ENCODE data around the gene PTPN6. TPM values are rescaled to one million over a fixed set of nuclear protein-coding genes. Genes with fewer than 3 reads are reported as not detected.
A peak's percentile ranks its signal among the peaks of the same experiment; 100 is the strongest.

The PTPN6 gene
- total and polyA plus RNA-seq, 10 of the 15 experiments (the other 5 are each of a cell fraction or from before 2014, with no cell fraction given) = 229 to 457 (median 370) TPM

- TF ChIP-seq ZBTB40 (IDR thresholded peaks at IDR 0.05; ENCODE audit: borderline replicate concordance) (peak; percentile 76; the same call in 1 of the 2 replicates), RAD21 (IDR thresholded peaks at IDR 0.05; ENCODE audit: insufficient read depth, low read depth, low read length) (peak; percentile 3; the same call in 1 of the 2 replicates), CHD2 (IDR thresholded peaks at IDR 0.05; ENCODE audit: borderline replicate concordance, low read depth, low read length) (peak; percentile 82; the same call in 1 of the 2 replicates), PAX5 (IDR thresholded peaks at IDR 0.05; ENCODE audit: borderline replicate concordance, low read depth, low read length) (peak; percentile 96), KAT2A (conservative IDR thresholded peaks at IDR 0.05; ENCODE audit: control insufficient read depth, low read depth, low read length) (no peak), GABPA (IDR thresholded peaks at IDR 0.05; ENCODE audit: low read depth) (no peak), ZBTB11 (CRISPR knock-in tag; IDR thresholded peaks at IDR 0.05) (peak; percentile 76), RELA (IDR thresholded peaks at IDR 0.05; ENCODE audit: borderline replicate concordance, partially characterized antibody) (peak; percentile 86), ETV6 (conservative IDR thresholded peaks at IDR 0.05 in 1 of 2, IDR thresholded peaks at IDR 0.05 in 1 of 2; ENCODE audit: borderline replicate concordance in 1 of 2, low read depth in 1 of 2) (peak in 1 of 2 experiments; percentile 82; a peak in 2 of 4 replicates), BRCA1 (IDR thresholded peaks at IDR 0.05; ENCODE audit: low read depth, low read length) (peak; percentile 33; the same call in 1 of the 2 replicates), ATF7 (IDR thresholded peaks at IDR 0.05; ENCODE audit: low read depth) (no peak; the same call in none of the 2 replicates), SPI1 (IDR thresholded peaks at IDR 0.05; ENCODE audit: borderline replicate concordance, insufficient read depth, low read depth, low read length) (no peak), POU2F2 (IDR thresholded peaks at IDR 0.05; ENCODE audit: borderline replicate concordance, low read depth, low read length) (peak; percentile 99), MYC (IDR thresholded peaks at IDR 0.05; ENCODE audit: insufficient read depth, insufficient read length, insufficient replicate concordance, low read length, severe bottlenecking) (no peak), MAX (IDR thresholded peaks at IDR 0.05; ENCODE audit: low read depth, low read length) (0 out of 2 replicates have a peak, but pooled peaks have one; percentile 20), CBFB (IDR thresholded peaks at IDR 0.05; ENCODE audit: low read depth) (peak; percentile 100), RBBP5 (conservative IDR thresholded peaks at IDR 0.05) (no peak), CBX3 (IDR thresholded peaks at IDR 0.05; ENCODE audit: borderline replicate concordance, low read depth) (no peak), USF1 (IDR thresholded peaks at IDR 0.05; ENCODE audit: borderline replicate concordance, extremely low read length, insufficient read depth, low read depth, low read length) (no peak), CHD4 (IDR thresholded peaks at IDR 0.05) (no peak), ZZZ3 (IDR thresholded peaks at IDR 0.05; ENCODE audit: control insufficient read depth, insufficient read length, low read depth) (no peak)
Measured at GRCh38 chr12:6943722-6944380, 7.3 kb upstream of the PTPN6 start, which contains the start of the genes C12orf57 and RNU7-1 (continued).

Measured in GM12878 (cell line).